Stimulated activated CD8-positive, alpha-beta memory T cell treated with anti-CD3 and anti-CD28 coated beads, Interleukin-4, amount 100 ng/mL, for 24 hours (primary cell): ENCODE results near the gene PCSK2.

ENCODE experiments used
- DNase-seq: peaks from one replicate; pipeline ENCODE4 v3.0.0-alpha.2; 2020; ENCODE audit warnings: low read depth

PCSK2 gene

DNA sequence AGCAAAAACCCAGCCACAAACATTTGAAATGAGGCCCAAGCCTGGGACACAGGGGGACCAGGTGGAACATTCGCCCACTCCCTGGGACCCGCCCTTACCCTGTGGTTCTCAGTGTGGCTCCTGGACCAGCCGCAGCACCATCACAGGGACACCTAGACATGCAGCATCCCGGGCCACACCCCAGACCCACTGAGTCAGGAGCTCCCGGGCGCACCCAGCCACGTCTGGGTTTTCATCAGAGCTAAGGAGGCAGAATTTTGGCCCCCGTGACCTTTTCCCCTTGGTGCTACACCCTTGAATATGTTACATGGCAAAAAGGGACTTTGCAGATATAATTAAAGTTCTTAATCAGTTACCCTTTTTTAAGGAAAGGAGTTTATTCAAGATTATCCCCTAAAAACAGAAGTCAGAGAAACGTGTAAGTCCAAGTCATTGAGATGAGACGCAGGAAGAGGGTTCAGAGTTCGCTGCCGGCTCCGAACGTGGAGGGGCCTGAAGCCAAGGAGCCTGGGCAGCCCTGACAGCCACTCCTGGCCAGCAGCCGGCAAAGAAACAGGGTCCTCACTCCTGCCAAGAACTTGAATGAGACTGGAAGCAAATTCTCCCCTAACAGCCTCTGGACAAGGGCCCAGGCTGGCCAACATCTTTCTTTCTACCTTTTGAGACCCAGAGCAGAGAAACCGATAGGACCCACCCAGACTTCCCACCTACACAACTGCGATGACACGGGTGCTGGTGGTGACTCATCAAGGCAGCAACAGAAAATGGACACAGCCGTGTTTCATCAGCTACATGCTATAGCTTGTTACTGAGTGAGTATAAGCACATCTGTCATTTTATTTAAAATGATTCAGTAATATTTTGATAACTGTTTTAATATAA is 279.0 kb downstream of the PCSK2 start:
- DNase-seq = peak; percentile 52

DNA sequence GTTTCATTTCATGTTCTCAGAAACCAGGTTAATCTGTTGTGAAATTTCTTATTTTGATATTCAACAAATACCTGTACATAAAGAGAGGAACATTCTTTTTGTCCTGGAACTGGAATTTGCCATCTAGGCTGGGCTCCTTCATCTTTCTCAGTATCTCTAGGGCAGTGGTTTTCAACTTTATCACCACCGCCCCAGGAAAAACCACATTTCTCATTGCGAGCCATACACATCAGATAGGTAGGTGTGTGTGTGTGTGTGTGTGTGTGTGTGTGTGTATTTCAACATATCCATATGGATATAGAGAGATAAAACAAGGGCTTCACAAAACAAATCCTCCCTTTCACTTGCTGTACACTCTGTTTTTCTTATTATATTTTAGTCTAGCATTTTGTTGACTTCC is 280.2 kb downstream of the PCSK2 start:
- DNase-seq = no peak

DNA sequence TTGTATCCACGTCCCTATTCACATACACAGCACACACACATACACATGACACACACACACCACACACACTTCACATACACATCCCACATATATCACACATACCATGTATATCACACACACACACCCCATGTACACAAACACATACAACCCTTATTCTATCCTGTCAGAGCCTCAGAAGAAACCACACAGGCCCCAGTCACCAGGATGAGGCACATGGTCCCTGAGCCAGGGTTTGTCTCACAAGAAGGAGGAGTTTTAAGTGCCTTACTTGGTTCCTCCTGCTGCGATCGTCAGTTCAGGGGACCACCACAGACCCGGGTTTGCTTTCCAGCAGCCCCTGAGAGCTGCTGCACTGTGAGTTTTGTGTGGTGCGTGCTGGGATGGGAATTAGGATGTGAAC is 280.7 kb downstream of the PCSK2 start:
- DNase-seq = no peak

DNA sequence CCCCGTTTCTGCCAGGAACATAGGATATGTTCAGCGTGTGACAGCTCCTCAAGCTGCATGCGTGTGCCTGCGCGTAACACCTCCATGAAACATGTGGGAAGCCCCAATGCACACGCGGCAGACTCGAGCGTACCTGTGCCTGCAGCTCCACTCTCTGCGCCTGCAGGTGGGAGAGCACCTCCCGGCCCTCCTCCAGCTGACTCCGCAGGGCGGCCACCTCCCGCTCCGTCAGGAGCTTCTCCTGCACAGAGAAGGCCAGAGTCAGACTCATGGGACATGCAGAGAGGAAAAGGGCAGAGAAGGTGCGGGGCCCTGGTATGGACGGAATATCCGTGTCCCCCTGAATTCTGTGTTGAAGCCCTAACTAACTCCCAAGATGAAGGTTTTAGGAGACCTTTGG is 281.9 kb downstream of the PCSK2 start:
- no peak for DNase-seq

DNA sequence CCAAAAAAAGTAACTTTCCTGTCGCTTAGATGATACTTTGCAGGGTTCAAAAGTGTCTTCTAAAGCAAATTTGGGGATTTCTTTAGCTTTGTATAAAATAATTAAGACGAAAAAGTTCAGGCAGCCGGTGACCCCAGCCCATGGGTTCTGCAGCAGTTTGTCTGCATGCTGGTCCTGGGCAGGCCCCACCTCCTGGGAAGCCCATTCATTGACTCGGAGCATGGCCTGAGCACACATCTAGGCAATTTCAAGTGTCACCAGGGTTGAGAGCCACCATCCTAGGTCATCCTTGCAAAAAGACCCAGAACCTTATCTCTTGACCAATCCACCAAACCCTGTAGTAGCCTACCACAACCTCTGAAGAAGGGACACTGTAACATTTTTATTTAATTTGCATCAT is 283.7 kb downstream of the PCSK2 start:
- no peak for DNase-seq

DNA sequence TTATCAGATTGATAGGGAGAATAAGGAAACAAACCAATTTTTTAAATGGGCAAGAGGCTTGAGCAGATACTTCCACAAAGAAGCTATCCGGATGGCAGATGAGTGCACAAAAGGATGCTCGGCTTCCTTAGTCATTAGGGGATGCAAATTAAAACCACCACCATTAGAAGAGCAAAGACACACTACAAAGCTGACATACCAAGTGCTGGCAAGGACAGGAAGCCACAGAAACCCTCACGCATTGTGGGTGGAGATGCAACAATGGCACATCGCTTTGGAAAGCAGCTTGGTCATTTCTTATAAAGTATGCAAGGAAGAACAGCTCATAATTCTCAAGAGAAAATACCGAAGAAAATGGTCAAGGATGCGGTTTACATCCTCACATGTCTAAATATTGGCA is 284.6 kb downstream of the PCSK2 start:
- DNase-seq = no peak

DNA sequence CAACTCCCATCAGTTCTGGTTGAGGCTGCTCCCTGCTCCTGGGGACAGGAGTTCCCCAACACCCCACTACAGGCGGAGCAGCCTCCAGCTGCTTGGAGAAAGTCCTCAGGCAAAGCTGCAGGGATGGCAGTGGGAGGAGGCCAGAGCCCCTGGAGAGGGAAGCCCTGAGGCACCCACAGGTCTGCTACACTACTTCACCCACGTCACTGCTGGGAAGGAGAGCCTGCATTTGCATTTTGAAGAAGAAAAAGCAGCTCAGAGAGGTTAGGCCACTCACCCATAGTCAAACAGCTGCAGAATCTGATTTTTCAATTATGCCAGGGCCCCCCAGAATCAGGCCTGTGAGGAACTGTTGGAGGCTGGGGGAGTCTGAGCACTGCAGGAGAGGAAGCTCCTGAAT is 287.1 kb downstream of the PCSK2 start:
- no peak for DNase-seq

DNA sequence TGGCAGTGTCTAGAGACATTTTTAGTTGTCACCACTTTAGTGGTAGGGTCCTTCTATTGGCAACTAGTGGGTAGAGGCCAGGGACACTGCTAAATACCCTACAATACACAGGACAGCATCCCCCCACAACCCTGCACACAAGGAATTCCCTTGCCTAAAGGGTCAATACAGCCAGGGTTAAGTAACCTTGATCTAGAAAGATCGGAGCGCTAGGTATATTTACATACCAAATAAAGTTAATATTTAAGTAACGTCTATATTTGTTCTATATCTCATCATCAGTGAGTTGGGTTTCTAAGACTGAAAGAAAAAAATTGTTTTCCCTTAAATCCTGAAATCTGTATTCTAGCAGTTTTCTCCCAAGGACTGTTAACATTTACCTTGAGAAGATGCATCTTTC is 288.2 kb downstream of the PCSK2 start:
- no peak for DNase-seq

DNA sequence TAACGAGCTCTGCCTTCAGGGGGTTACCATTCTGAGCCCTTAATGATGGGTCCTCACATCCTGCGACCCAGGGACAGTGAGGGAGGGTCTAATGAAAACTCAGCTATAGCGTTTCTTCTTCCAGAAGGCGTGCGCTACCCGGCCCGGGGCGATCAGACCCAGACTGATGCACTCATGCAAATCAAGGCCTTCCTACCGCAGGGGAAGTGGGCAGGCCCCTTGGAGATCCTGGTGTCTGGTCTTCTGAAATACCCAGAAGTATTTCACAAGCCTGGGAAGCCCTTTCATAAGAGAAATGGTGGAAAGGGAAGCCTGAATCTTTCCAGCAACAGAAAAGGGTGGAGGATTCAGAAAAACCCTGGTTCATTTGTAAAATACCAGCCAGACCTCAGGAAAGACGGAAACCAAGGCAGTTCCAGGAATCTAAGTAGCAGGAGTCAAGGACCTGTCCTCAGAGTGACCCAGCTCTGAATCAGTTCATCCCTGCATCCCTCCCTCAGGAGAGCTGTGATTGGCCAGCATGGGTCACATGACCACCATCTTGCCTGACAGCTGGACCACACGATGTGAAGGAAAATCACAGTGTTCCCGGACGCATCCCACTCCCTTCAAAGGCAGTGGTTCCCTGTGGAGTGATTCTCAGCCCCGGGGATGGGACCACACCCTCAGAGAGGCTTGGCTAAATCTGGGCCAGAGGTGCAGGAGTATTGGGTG is 291.7 kb downstream of the PCSK2 start:
- no peak for DNase-seq

DNA sequence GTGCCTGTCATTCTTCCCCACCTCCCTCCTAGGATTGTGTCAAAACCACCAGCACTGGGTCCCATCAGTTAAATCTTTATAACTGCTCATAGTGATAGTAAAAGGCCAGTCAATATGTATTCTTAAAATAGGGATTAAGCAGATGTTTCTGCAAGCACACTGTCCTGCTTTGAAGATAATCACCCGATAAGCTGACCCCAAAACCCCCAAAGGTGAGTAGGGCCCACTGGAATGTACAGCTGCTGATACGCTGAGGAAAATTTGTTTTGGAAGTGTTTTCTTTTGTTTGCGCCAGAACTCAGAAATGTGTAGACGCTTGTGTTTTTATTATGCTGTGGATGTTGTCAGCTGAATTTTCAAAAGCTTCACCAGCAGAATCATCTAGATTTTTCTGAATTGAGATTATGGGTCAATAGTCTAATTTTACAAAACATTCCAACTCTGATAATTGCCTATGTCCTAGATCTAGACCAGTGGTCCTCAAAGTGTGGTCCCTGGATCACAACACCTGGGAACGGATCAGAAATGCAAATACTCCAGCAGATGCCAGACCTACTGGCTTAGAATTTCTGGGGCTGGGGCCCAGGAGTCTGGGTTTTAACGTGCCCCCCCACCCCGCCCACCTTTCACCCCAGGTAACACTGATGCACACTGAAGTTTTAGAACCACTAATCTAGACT is 292.9 kb downstream of the PCSK2 start:
- no peak for DNase-seq

DNA sequence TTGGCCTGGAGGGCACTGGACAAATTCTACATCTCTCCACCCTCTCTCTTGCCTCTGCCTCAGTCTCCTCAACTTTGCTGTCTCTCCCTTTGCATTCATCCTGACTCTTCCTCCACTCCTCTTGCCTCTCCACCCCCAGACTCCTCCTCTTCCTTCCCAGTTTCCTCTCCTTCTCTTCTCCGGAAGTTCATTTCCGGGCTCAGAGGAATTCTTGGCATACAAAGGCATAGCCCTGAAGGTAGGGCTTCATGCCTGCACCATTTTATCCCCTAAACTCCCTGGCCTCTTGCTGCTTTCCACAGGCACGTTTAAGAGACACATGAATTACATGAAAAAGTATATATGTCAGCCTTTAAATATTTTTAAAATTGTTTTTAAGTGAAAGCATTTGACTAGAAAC is 293.7 kb downstream of the PCSK2 start:
- DNase-seq = no peak

DNA sequence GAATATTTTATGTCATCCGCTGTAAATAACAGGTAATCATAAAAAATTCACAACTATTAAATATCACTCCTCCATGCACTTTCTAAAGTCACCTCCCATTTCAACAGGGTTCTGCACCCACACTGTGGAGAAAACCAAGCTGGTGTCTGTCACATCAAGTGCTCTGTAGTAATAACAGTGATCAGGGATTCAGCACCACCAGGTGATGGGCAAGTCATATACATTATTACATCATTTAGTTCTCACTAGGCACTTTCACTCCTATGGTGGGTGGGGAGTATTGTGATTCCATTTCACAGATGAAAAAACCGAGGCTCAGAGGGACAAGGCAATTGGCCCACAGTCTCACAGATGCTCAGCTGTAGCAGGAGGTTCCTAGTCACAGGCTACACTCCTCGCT is 295.7 kb downstream of the PCSK2 start:
- DNase-seq = no peak

DNA sequence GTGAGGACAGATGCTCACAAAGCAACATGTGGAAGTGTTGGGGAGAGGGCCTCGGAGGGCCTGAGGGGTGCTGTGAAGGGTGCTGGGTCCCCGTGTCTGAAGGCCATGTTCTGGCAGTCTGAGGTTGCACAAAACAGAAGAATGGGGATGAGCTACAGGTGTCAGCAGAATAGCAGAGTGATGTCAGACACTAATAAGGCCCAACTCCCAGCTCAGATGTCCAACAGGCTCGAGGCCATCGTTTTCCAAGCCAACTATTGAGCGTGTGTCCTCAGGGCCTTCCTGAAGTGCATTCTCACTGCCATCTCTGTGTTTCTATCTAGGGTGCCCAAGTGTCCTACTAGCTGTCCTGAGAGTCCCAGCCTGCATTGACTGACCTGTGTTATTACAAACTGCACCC is 296.5 kb downstream of the PCSK2 start:
- DNase-seq = no peak

DNA sequence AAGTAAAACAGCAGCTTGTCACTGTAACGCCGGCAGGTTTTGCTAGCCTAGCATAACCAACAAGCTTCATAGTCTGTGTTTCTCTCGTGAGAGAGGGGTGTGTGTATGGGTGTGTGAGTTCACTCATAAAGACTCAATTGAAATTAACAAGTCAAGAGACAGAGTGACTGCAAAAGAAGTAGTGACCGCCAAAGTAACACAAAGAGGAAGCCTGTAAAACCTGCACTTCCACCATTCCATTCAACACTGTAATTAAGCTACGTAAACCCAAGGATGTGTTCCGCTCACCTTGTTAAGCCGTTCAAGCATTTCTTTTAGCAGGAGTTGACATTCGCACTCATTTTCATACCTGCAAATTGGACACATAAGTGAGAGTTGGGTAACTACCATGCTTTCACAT is 297.7 kb downstream of the PCSK2 start:
- no peak for DNase-seq

DNA sequence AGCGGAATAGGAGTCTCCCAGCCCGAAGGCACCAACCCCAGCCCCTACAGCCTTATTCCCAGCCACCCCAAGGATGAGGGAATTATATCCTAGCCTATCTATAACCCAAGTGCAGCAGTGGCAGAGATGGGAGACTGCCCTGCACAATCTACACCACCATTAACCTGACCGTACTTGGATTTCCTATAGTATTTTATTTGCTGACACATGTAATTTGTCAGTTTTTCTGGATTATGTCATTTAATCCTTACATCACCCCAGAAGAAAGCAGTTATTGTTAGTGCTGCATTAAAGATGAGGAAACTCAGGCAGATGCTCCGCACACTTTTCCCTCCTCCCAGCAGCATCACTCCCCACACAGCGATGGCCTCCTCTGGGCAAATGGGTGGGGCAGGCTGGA is 298.3 kb downstream of the PCSK2 start:
- DNase-seq = no peak

DNA sequence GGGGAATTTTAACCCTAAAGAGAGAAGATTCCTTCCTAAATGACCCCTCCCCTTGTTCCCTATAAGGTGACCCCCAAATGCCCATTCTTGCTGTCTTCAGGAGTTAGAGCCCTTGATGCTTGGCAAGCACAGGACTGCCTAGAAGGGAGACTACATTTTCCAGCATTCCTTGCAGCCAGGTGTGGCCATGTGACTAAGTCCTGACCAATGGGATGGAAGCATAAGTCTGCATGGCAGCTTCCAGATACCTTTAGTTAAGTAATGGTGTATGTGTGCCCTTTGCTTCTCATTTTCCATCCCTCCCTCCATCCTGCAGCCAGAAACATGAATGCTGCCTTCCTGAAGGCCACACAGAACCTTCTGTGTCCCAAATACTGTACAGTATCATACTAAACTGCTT is 298.8 kb downstream of the PCSK2 start:
- no peak for DNase-seq

DNA sequence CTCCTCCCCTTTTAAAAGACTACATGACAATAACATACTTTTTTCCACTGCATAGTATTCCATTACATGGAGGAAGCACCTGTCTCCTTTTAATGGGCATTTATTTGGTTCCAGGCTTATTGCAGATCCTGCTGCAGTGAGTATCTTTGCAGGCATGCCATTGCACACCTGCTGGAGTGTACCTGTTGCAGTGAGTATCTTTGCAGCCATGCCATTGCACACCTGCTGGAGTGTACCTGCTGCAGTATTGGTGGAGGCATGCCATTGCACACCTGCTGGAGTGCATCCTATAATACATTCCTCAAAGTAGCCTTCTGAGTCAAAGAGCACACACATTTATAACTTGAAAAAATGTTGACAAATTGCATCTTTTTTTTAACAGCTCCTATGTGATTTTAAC is 302.7 kb downstream of the PCSK2 start:
- DNase-seq = no peak

DNA sequence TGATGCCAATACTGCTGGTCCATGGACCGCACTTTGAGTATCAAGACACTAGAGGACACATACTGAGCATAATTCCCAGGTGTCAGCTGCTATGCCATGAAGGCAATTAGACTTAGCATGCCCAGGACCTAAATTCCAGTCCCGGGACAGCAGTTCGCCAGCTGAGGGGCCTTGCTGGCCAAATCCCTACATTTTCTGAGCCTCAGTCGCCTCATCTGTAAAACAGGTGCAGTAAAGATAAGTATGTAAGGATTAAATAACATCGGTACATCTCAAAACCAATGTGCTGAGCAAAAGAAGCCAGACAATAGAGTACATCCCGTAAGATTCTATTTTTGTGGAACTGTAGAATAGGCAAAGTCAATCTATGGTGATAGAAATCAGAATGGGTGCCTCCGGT is 303.3 kb downstream of the PCSK2 start:
- DNase-seq = no peak

DNA sequence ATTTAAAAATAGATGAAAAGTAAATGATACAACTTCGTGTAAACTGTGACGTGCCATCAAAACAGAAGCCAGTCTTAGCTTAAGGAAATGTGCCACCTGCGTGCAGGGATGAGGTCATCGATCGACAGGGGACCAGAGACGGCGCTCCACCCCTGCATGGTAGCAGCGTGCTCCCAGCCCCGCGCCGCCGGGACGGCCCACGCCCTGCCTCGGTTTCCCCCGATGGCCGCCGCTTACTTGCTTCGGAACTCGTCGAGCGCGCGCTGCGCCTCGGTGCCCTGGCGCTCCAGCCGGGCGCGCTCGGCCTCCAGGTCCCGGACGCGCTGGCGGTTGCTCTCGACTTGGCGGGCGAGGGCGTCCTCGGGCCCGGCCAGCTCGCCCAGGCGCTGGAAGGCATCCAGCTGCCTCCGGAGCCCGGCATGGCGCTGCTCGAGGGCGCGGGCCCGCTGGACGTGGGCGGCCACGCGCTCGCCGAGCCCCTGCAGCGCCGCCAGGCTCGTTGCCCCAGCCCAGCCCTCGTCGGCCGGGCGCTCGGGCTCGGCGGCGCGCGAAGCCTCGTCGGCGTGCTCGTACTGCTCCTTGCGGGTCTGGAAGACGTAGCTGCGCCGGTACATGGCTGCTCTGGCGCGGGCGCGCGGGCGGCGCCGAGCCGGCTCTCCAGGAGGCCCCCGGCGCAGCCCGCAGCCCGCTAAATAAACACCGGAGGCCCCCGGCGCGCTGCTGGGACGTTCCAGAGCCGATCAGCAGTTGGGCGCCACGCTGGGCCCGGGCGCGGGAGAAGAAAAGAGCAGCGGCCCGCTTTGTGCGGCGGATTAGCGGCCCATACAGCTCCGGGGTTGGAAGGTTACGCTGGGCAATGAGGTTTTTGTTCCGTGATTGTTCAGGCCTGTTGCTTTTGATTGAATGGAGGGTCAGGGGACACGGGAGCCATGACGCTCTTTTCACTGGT is 304.1 kb downstream of the PCSK2 start, which contains the start of gene BFSP1:
Gene BFSP1, minus strand, starts transcription at position 664 of the 949 bp plus-strand sequence. Its CDS starts 50 bp downstream, at position 614.
- DNase-seq = peak; percentile 27

DNA sequence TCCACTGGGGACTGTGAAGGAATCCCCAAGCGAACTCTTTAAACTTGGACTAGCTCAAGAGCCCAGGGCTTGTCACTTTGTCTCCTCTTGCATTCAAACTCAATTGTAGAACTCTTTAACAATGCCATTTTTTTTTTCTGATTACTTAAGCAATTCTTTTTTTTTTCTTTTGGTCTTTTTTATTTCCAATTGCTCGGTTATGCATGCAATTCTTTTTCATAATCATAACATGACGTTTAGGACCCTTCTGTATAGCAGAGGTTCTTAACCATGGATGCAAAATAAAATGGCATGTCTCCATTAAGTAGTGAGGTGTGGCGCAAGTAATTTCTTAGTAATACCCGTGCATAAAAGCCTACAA is 304.8 kb downstream of the PCSK2 start:
- DNase-seq = no peak

DNA sequence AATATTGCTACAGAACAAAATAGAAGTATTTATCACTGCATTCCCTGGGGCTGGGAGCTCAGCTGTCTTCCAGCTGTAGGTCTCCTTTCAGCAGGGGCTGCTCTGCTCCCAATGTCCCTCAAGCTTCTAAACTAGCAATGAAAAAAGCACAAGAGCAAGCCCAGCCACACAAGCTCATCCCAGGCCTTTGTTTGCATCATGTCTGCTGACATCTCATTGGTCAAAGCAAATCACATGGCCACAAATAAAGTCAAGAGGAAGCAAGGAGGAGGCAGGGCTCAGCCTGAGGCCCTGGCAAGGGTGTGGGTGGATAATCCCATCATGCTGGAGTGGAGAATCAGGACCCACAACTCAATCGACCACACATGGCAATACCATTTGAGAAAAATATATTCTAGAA is 306.6 kb downstream of the PCSK2 start:
- no peak for DNase-seq

DNA sequence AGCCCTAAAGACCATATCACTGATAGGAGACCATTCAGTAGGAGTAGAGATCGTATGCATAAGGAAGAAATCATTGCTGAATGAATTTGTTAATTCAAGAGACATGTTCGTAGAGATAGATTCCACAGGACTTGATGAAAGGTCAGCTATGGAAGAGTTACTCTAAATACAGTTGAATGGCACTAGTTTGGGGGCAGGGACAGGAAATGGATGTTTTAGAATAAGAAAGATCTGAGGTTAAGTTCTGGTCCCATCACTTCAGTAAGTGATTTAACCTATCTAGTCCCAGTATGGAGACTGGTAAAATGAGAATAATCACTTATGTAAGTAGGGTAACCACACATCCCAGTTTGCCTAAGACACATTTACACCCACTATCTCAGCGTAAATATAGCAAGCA is 307.2 kb downstream of the PCSK2 start:
- no peak for DNase-seq
